Stimulated activated CD4-positive, alpha-beta T cell treated with anti-CD3 and anti-CD28 coated beads, Interleukin-2, amount 100 ng/mL, for 48 hours (primary cell): ENCODE data around the gene NKTR.
A peak's percentile ranks its signal among the peaks of the same experiment; 100 is the strongest.

ENCODE experiments used
- DNase-seq, 2 donors: peaks; one replicate each; pipeline ENCODE4 v3.0.0-alpha.2; 2020

The NKTR gene

DNA sequence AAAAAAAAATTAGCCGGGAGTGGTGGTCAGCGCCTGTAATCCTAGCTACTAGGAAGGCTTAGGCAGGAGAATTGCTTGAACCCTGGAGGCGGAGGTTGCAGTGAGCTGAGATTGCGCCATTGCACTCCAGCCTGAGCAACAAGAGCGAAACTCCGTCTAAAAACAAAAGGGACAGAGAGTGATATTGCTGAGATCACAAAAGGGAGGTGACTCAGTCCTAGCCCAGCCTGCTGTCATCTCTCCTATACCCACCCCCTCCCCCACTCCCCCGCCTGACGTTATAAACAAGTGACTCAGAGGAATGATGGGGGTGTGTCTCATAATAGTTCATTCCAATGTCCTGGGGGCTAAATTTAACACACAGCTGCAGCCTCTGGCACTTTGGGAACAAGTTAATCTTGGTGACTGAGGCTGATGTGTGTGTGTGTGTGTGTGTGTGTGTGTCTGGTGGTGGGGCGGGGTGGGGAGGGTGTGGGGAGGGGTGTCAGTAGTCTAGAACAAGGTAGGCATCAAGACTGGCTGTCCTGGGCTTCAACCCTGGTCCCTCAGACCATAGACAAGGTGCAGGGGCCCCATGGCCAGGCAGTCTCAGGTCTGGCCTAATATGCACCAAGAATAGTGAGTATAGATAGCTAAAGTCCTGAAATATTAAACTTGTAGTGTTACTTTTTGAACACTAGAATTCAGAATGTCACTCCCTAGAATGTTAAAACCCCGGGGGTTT lies 83.6 kb downstream of the NKTR start:
- peak; percentile 45 to 48 for DNase-seq

- DNase-seq = no peak
Measured at GRCh38 chr3:42684632-42685362, 84.3 kb downstream of the NKTR start.

- no peak for DNase-seq
Measured at GRCh38 chr3:42685363-42685881, 84.9 kb downstream of the NKTR start, which contains the start of gene KLHL40. TSS of gene KLHL40 (plus strand) at chr3:42685537. CDS start at chr3:42685619, 82 bp downstream.

- no peak for DNase-seq
Measured at GRCh38 chr3:42685891-42686820, 85.7 kb downstream of the NKTR start.

- DNase-seq = no peak
Measured at GRCh38 chr3:42686832-42687650, 86.6 kb downstream of the NKTR start.

GRCh38 chr3:42688016-42688415 lies 87.5 kb downstream of the NKTR start:
- no peak for DNase-seq

DNA sequence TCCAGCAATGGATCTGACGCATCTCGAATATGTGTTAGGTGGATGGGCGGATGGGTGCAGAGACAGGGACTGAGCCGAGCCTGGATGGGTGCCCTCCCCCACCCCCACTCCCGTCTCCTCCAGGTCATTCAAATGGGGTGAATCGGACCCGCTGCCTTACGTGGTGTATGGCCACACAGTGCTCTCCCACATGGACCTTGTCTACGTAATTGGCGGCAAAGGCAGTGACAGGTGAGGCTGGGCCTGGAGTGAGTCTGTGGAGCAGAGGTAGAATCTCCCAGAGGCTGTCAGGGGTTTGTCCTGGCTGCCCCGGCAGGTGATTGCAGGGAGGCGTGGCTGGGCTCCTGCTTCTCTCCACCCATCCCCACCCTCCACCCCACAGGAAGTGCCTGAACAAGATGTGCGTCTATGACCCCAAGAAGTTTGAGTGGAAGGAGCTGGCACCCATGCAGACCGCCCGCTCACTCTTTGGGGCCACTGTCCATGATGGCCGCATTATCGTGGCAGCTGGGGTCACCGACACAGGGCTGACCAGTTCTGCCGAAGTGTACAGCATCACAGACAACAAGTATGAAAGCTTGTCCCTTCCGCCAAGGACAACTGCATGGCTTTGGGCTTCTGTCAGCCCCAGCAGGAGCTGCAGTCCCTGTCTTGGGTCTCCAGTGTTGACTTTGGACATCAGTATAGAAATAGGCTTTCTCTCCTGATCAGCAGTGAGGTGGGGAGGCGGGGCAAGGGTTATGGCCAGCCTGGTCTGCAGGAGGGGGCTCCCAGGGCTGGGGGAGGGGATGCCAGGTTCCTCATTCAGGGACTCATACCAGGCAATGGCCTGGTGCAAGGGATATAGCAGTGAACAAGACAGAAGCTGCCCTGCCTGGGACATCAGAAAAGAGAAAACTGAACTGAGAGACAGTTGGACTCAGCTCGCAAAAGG lies 88.3 kb downstream of the NKTR start:
- no peak for DNase-seq

- no peak for DNase-seq
Measured at GRCh38 chr3:42689421-42690014, 89.0 kb downstream of the NKTR start.

- no peak for DNase-seq
Measured at GRCh38 chr3:42690191-42690590, 89.7 kb downstream of the NKTR start.

DNA sequence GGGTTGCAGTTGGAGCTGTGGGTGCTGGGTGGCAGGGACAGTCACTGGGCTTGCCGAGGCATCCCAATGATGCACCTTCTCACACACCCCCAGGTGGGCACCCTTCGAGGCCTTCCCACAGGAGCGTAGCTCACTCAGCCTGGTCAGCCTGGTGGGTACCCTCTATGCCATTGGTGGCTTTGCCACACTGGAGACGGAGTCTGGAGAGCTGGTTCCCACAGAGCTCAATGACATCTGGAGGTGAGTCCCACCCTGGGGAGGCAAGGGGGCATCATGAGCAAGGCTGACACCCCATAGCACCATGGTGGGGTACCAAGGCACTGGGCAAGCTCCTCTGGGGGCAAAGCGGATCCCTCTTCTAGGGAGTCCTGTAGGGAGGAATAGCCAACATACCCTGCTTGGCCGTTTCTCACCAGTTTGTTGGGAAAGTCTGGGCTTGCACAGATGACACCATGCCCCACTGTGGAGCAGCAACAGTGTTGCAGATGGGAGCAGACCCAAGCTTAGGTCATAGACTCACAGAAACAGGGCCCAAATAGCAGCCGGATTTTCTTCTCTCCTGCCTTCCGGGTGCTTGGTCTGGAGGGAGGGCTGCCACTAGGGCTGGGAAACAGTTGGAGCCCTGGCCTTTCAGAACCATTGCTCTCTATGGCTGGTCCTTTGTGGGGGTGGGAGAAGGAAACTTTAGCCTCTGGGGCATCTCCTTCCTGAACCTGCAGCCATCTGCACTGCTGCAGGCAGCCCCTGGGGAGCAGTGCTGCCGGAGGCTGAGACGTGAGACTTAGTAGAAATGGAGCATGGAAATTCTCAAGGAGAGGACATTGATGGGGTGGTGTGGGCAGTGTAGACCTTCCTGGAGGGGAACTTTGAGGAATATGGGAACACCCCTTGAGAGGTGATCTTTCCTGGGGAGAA lies 90.5 kb downstream of the NKTR start:
- DNase-seq = no peak

GRCh38 chr3:42691816-42692666 lies 91.6 kb downstream of the NKTR start:
- DNase-seq = no peak

GRCh38 chr3:42692667-42693529 lies 92.4 kb downstream of the NKTR start:
- no peak for DNase-seq

GRCh38 chr3:42693530-42693930 lies 93.0 kb downstream of the NKTR start:
- DNase-seq = no peak

GRCh38 chr3:42694366-42694765 lies 93.9 kb downstream of the NKTR start:
- DNase-seq = no peak

DNA sequence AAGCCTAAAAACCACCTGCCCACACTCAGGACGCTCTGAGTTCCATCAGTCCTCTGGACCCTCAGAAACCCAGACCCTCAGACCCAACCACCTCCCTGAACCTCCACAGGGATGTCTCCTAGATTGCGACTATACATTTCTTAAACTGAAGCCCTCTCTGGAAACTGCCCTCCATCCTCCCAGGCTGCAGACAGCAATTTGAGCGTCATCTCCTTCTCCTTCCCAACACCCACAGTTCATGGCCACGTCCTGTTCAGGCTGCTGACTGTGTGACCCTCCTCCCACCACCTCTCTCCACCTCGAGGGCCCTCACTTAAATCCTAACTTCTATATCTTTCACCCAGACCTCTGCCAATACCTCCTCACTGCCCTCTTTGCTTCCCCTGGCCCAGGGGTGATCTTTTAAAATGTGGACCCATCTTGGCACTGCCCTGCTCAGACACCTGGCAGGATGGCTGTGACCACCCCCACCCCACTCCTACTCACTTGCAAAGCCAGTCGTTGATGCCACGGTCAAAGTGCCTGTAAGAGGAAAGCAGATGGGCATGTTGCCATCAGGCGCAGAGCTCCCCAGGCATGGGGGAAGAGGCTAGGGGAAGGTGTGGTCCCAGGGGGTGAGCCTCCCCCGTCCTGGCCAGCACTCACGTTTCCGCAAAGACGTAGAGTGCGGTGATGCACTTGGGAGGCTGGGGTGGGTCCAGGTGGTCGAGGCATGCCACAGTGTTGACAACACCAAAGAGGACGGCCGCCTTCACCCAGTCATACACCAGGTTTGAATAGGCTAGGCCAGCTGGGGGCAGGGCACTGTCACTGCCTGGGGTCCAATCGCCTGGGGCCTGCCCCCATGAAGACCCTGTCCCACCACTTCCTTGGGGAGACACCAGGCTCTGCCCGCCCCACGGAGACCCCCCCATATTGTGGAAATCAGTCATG lies 96.1 kb downstream of the NKTR start:
- no peak for DNase-seq
